Measurements from ENCODE around the gene HSD17B12. TPM values are rescaled to one million over a fixed set of nuclear protein-coding genes. Genes with fewer than 3 reads are reported as not detected.

Gene HSD17B12
- polyA plus RNA-seq, 1 donor (not counting 4 experiments of a cell fraction or from before 2014, with no cell fraction given), result 105 TPM

GRCh38 chr11:43823316-43823715 lies 142.8 kb downstream of the HSD17B12 start:
- Histone ChIP-seq H4K20me1 (ENCODE audit: control insufficient read depth, extremely low read depth, insufficient read depth, low read length) (no peaks in the 10 kb centered on the region), H3K4me2 (ENCODE audit: control insufficient read depth, extremely low read depth, insufficient read depth, low read depth, low read length) (no peak overlapping the region), H3K9me3 (ENCODE audit: control insufficient read depth, low read depth, low read length) (peaks cover 9% of the 10 kb centered on the region), H3K4me3 (ENCODE audit: control insufficient read depth in 2 of 3, extremely low read depth in 1 of 3, insufficient read depth in 2 of 3, low read depth in 1 of 3, low read length in 3 of 3) (no peak overlapping the region), H3K9me1 (ENCODE audit: control insufficient read depth, extremely low read depth, insufficient read depth, low read length) (no peaks in the 10 kb centered on the region), H3K4me1 (ENCODE audit: control insufficient read depth, extremely low read depth, insufficient read depth, low read length) (peaks cover 24% of the 10 kb centered on the region), H3K27ac (ENCODE audit: control insufficient read depth, insufficient read depth, low read length) (no peak overlapping the region), H3K9ac (ENCODE audit: control insufficient read depth, extremely low read depth, insufficient read depth, low read length) (no peak overlapping the region), H3K27me3 (ENCODE audit: control insufficient read depth, extremely low read depth, insufficient read depth, low read length) (no peaks in the 10 kb centered on the region), H3K36me3 (ENCODE audit: control insufficient read depth in 2 of 2, extremely low read depth in 1 of 2, insufficient read depth in 2 of 2, low read length in 2 of 2) (peaks cover 7 to 18% of the 10 kb centered on the region in 2 experiments), H3K79me2 (ENCODE audit: control insufficient read depth, insufficient read depth, low read length) (peaks cover 13% of the 10 kb centered on the region), H2AFZ (ENCODE audit: control insufficient read depth, low read length) (no peak overlapping the region)
- FAIRE-seq, result no peak
- dilution Hi-C loops (cut with MboI; ENCODE audit: extremely low pct_ligation_motif_present, low sequenced_read_pairs), result no loop called here
- TF ChIP-seq CTCF (optimal IDR thresholded peaks at IDR 0.05 in 1 of 3, IDR thresholded peaks at IDR 0.05 in 1 of 3, conservative IDR thresholded peaks at IDR 0.05 in 1 of 3; ENCODE audit: extremely low read depth in 1 of 3, insufficient read depth in 2 of 3, low read length in 3 of 3) (no peak), EZH2 (IDR thresholded peaks at IDR 0.05; ENCODE audit: low read length) (no peak)
- no peak for DNase-seq (ENCODE audit: low read depth, low spot score)

- no peak for TF ChIP-seq EZH2 (IDR thresholded peaks at IDR 0.05; ENCODE audit: low read length)
- no peak for TF ChIP-seq CTCF (optimal IDR thresholded peaks at IDR 0.05 in 1 of 3, IDR thresholded peaks at IDR 0.05 in 1 of 3, conservative IDR thresholded peaks at IDR 0.05 in 1 of 3; ENCODE audit: extremely low read depth in 1 of 3, insufficient read depth in 2 of 3, low read length in 3 of 3)
- FAIRE-seq (no peak), DNase-seq (ENCODE audit: low read depth, low spot score) (no peak)
- H3K9ac ChIP-seq (ENCODE audit: control insufficient read depth, extremely low read depth, insufficient read depth, low read length), result no peak overlapping the region
- peaks cover 19% of the 10 kb centered on the region for H3K4me1 ChIP-seq (ENCODE audit: control insufficient read depth, extremely low read depth, insufficient read depth, low read length)
- dilution Hi-C loops (cut with MboI; ENCODE audit: extremely low pct_ligation_motif_present, low sequenced_read_pairs), result no loop called here
- H3K36me3 ChIP-seq (ENCODE audit: control insufficient read depth in 2 of 2, extremely low read depth in 1 of 2, insufficient read depth in 2 of 2, low read length in 2 of 2), result peaks cover 7 to 18% of the 10 kb centered on the region in 2 experiments
- H3K27ac ChIP-seq (ENCODE audit: control insufficient read depth, insufficient read depth, low read length), result no peak overlapping the region
- H2AFZ ChIP-seq (ENCODE audit: control insufficient read depth, low read length), result no peak overlapping the region
- peaks cover 13% of the 10 kb centered on the region for H3K79me2 ChIP-seq (ENCODE audit: control insufficient read depth, insufficient read depth, low read length)
- no peaks in the 10 kb centered on the region for H3K27me3 ChIP-seq (ENCODE audit: control insufficient read depth, extremely low read depth, insufficient read depth, low read length)
- no peaks in the 10 kb centered on the region for H3K9me1 ChIP-seq (ENCODE audit: control insufficient read depth, extremely low read depth, insufficient read depth, low read length)
- no peaks in the 10 kb centered on the region for H4K20me1 ChIP-seq (ENCODE audit: control insufficient read depth, extremely low read depth, insufficient read depth, low read length)
- H3K9me3 ChIP-seq (ENCODE audit: control insufficient read depth, low read depth, low read length), result peaks cover 9% of the 10 kb centered on the region
- no peak overlapping the region for H3K4me2 ChIP-seq (ENCODE audit: control insufficient read depth, extremely low read depth, insufficient read depth, low read depth, low read length)
- H3K4me3 ChIP-seq (ENCODE audit: control insufficient read depth in 2 of 3, extremely low read depth in 1 of 3, insufficient read depth in 2 of 3, low read depth in 1 of 3, low read length in 3 of 3), result no peak overlapping the region
Measured at GRCh38 chr11:43823851-43824250, 143.3 kb downstream of the HSD17B12 start.

Data from keratinocyte (primary cell).